ENCODE measurements around the gene ROCK2. TPM values are rescaled to one million over a fixed set of nuclear protein-coding genes. Genes with fewer than 3 reads are reported as not detected.
A peak's percentile ranks its signal among the peaks of the same experiment; 100 is the strongest.

Gene ROCK2
- total and polyA plus RNA-seq, 2 of the 13 experiments (the other 11 are each of a cell fraction or from before 2014, with no cell fraction given), result 38.1 to 119 TPM

DNA sequence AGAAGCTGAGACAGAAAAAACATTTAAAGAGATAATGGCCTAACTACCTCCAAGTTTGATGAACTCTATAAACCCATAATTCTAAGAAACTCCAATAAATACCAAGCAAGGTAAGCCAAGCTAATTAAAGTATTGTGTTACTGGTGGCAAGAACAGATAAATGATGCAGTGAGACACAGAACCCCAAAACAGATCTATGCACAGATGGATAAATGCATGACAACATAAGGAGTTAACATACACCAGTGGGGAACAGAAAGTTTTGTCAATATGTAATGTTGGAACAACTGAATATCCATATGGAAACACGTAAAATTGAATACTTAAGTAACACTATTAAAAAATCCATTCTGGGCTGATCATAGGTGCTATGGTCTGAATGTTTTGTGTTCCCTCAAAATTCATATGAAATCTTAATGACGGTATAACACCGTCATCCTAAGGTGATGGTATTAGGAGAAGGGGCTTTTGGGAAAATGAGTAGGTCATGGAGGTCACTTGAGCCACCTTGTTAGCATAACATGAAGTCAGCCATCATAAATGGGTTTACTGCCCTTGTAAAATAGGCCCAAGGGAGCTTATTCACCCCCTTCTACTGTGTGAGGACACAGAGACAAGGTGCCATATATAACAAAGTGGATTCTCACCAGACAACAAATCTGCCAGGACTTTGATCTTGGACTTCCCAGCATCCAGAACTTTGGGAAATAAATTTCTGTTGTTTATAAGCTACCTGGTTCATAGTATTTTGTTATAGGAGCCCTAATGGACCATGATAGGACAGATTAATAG is 102.8 kb downstream of the ROCK2 start:
- peaks cover 12 to 63% of the 10 kb centered on the region in 2 experiments for H3K36me3 ChIP-seq (replicated peaks in 1 of 2; ENCODE audit: control insufficient read depth in 1 of 2, insufficient read depth in 2 of 2, low read length in 2 of 2)
- POLR2A ChIA-PET, result interaction anchor here (0.9 kb wide), 1 partner anchor 116 kb away, joined by 4 read pairs; no protein-coding TSS in a partner anchor
- H4K20me1 ChIP-seq (ENCODE audit: insufficient read depth, low read length), result peaks cover 82% of the 10 kb centered on the region
- peaks cover 48% of the 10 kb centered on the region for H3K4me1 ChIP-seq (ENCODE audit: insufficient read depth, low read length)
- H3K9ac ChIP-seq (ENCODE audit: insufficient read depth, low read depth, low read length), result no peak overlapping the region
- ATAC-seq (peak; percentile 19; the same call in 2 of the 3 replicates), DNase-seq (ENCODE audit: low spot score) (no peak), FAIRE-seq (no peak)
- H3K4me2 ChIP-seq (ENCODE audit: low read depth, low read length), result no peak overlapping the region
- 98% methylated on average over 3 of the region's 3 CpGs for WGBS (ENCODE audit: low lambda C conversion rate)
- intact Hi-C loops (cut with micrococcal nuclease; ENCODE audit: unreplicated experiment), result loop anchor here (2.0 to 5.0 kb wide), 2 partner anchors 101 to 171 kb away; no protein-coding TSS in a partner anchor
- CTCF ChIA-PET (ENCODE audit: low intra/inter-chr PET ratio, low total read pairs), result no interaction called here
- no TSS peak for BruUV-seq (replicated peaks)
- no peaks in the 10 kb centered on the region for H3K9me3 ChIP-seq (ENCODE audit: low read length)
- peaks cover 97% of the 10 kb centered on the region for H3K79me2 ChIP-seq (ENCODE audit: insufficient read depth, low read length)
- H3K27ac ChIP-seq (ENCODE audit: extremely low read length, insufficient read depth, low read length), result no peak overlapping the region
- H3K4me3 ChIP-seq (replicated peaks in 1 of 3; ENCODE audit: insufficient read depth in 1 of 3, low read depth in 2 of 3, low read length in 3 of 3), result no peak overlapping the region
- no peak overlapping the region for H2AFZ ChIP-seq (ENCODE audit: low read length)
- H3K27me3 ChIP-seq (ENCODE audit: control insufficient read depth in 1 of 2, insufficient read depth in 2 of 2, low read length in 2 of 2), result no peaks in the 10 kb centered on the region
- in situ Hi-C loops (cut with HindIII; ENCODE audit: extremely low pct_ligation_motif_present, low pct_unique_long_range_greater_than_20kb), result no loop called here
- TF ChIP-seq RBM22 (optimal IDR thresholded peaks at IDR 0.05; ENCODE audit: low read length) (peak; percentile 71), ZNF547 (CRISPR knock-in tag; IDR thresholded peaks at IDR 0.05) (no peak), KDM1A (CRISPR knock-in tag; IDR thresholded peaks at IDR 0.05) (no peak), ZNF678 (CRISPR knock-in tag; IDR thresholded peaks at IDR 0.05) (no peak), POLR2AphosphoS5 (IDR thresholded peaks at IDR 0.05; ENCODE audit: low read depth, low read length) (0 out of 2 replicates have a peak, but pooled peaks have one; percentile 5)

DNA sequence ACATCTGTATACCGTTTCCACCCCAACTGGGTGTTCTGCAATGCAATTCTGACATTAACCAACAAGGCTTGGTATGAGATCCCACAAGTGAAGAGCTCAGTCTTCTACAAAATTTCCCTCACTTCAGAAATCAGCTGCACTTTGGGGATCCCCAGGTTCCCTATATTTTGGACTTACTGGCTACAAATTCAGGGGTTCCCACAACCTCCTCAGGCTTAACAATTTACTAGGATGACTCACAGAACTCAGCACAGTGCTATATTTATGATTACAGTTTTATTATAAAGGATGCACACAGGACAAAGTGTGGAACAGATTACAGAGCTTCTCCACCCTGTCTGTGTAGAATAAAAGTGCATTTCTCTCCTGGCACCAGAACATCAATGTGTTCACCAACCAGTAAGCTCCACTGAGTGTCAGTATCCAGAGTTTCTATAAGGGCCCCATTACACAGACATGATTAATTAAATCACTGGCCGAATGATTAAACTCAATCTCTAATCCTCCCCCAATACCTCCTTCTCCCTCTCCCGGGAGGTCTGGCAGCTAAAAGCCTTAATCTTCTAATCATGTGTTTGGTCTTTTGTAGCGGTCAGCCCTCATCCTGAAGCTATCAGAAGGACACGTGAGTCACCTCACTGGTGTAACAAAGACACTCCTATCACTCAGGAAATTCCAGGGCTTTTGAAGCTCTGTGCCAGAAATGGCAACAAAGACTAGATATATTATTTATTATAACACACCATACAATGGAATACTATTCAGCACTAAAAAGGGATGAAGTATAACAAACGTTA is 104.6 kb downstream of the ROCK2 start:
- ChIA-PET POLR2A (no interaction called here), CTCF (ENCODE audit: low intra/inter-chr PET ratio, low total read pairs) (no interaction called here)
- H2AFZ ChIP-seq (ENCODE audit: low read length), result no peak overlapping the region
- no peak overlapping the region for H3K4me3 ChIP-seq (replicated peaks in 1 of 3; ENCODE audit: insufficient read depth in 1 of 3, low read depth in 2 of 3, low read length in 3 of 3)
- peaks cover 15 to 69% of the 10 kb centered on the region in 2 experiments for H3K36me3 ChIP-seq (replicated peaks in 1 of 2; ENCODE audit: control insufficient read depth in 1 of 2, insufficient read depth in 2 of 2, low read length in 2 of 2)
- FAIRE-seq (no peak), DNase-seq (ENCODE audit: low spot score) (peak; percentile 70), ATAC-seq (peak; percentile 54)
- intact Hi-C loops (cut with micrococcal nuclease; ENCODE audit: unreplicated experiment), result loop anchor here (2.0 to 5.0 kb wide), 2 partner anchors 103 to 172 kb away; no protein-coding TSS in a partner anchor
- no peak overlapping the region for H3K4me2 ChIP-seq (ENCODE audit: low read depth, low read length)
- H3K27me3 ChIP-seq (ENCODE audit: control insufficient read depth in 1 of 2, insufficient read depth in 2 of 2, low read length in 2 of 2), result no peaks in the 10 kb centered on the region
- H4K20me1 ChIP-seq (ENCODE audit: insufficient read depth, low read length), result peaks cover 72% of the 10 kb centered on the region
- H3K79me2 ChIP-seq (ENCODE audit: insufficient read depth, low read length), result peaks cover 96% of the 10 kb centered on the region
- in situ Hi-C loops (cut with HindIII; ENCODE audit: extremely low pct_ligation_motif_present, low pct_unique_long_range_greater_than_20kb), result loop anchor here (5.0 kb wide), 1 partner anchor 167 kb away; no protein-coding TSS in a partner anchor
- H3K27ac ChIP-seq (ENCODE audit: extremely low read length, insufficient read depth, low read length), result no peak overlapping the region
- H3K9me3 ChIP-seq (ENCODE audit: low read length), result no peaks in the 10 kb centered on the region
- H3K9ac ChIP-seq (ENCODE audit: insufficient read depth, low read depth, low read length), result no peak overlapping the region
- WGBS (ENCODE audit: low lambda C conversion rate), result 90% methylated on average over 6 of the region's 6 CpGs
- H3K4me1 ChIP-seq (ENCODE audit: insufficient read depth, low read length), result peaks cover 37% of the 10 kb centered on the region
- BruUV-seq (replicated peaks), result no TSS peak
- no peak for TF ChIP-seq ZNF446 (CRISPR knock-in tag; IDR thresholded peaks at IDR 0.05)
- TF ChIP-seq TBL1XR1 (IDR thresholded peaks at IDR 0.05; ENCODE audit: borderline replicate concordance, low read length, partially characterized antibody), result no peak
- peak; percentile 51; the same call in 1 of the 2 replicates for TF ChIP-seq SAP130 (CRISPR knock-in tag; IDR thresholded peaks at IDR 0.05; ENCODE audit: low read depth)
- no peak for TF ChIP-seq HNRNPL (IDR thresholded peaks at IDR 0.05; ENCODE audit: low read depth, low read length)
- TF ChIP-seq SP5 (CRISPR knock-in tag; IDR thresholded peaks at IDR 0.05; ENCODE audit: borderline replicate concordance, low read depth), result no peak
- no peak for TF ChIP-seq WIZ (CRISPR knock-in tag; IDR thresholded peaks at IDR 0.05)
- TF ChIP-seq ZBTB7A (CRISPR knock-in tag; IDR thresholded peaks at IDR 0.05), result no peak
- TF ChIP-seq RFXAP (CRISPR knock-in tag; IDR thresholded peaks at IDR 0.05; ENCODE audit: borderline replicate concordance), result no peak
- 0 out of 2 replicates have a peak, but pooled peaks have one; percentile 29 for TF ChIP-seq ARID5B (CRISPR knock-in tag; IDR thresholded peaks at IDR 0.05)

All from HepG2 (cell line).